RWPE2 (cell line): ENCODE results near the gene TEPSIN.

Source experiments
- ATAC-seq: fragments of 200-7000 bp; cut with Tn5 transposase; 3 replicates; pipeline ENCODE4 v1.9.1; 2021; ENCODE audit warnings: low read depth
- DNase-seq: peaks from one replicate; pipeline ENCODE4 v3.0.0-alpha.2; 2020; ENCODE audit warnings: low spot score
- H3K27ac ChIP-seq: fragments of 450-650 bp; 2 replicates; pipeline ENCODE4 v1.5.1; 2017; ENCODE audit warnings: mild to moderate bottlenecking; ENCODE audit not compliant: poor library complexity, severe bottlenecking
- H3K27me3 ChIP-seq: fragments of 250-450 bp; sonication (Bioruptor Pico); 2 replicates; pipeline ENCODE4 v1.5.1; 2021; ENCODE audit warnings: mild to moderate bottlenecking, moderate library complexity; ENCODE audit not compliant: insufficient read depth, poor library complexity, severe bottlenecking
- H3K36me3 ChIP-seq: fragments of 250-450 bp; sonication (Bioruptor Pico); 2 replicates; pipeline ENCODE4 v1.5.1; 2020; ENCODE audit warnings: low read depth, mild to moderate bottlenecking, moderate library complexity
- H3K4me1 ChIP-seq: fragments of 250-450 bp; sonication (Bioruptor Pico); 2 replicates; pipeline ENCODE4 v1.5.1; 2021; ENCODE audit warnings: mild to moderate bottlenecking, moderate library complexity; ENCODE audit not compliant: insufficient read depth, poor library complexity, severe bottlenecking
- H3K4me3 ChIP-seq: fragments of 250-450 bp; sonication (Bioruptor Pico); 2 replicates; pipeline ENCODE4 v1.5.1; 2021; ENCODE audit warnings: mild to moderate bottlenecking, moderate library complexity; ENCODE audit not compliant: severe bottlenecking
- H3K9me3 ChIP-seq: fragments of 250-450 bp; sonication (Bioruptor Pico); 2 replicates; pipeline ENCODE4 v1.5.1; 2021; ENCODE audit warnings: mild to moderate bottlenecking, moderate library complexity; ENCODE audit not compliant: severe bottlenecking
- TF ChIP-seq, protein P1 (sequence below): fragments of 450-650 bp; IDR thresholded peaks from one replicate; pipeline ENCODE4 v1.5.1; 2017; ENCODE audit warnings: mild to moderate bottlenecking, moderate library complexity; ENCODE audit not compliant: poor library complexity, severe bottlenecking

Gene TEPSIN

DNA sequence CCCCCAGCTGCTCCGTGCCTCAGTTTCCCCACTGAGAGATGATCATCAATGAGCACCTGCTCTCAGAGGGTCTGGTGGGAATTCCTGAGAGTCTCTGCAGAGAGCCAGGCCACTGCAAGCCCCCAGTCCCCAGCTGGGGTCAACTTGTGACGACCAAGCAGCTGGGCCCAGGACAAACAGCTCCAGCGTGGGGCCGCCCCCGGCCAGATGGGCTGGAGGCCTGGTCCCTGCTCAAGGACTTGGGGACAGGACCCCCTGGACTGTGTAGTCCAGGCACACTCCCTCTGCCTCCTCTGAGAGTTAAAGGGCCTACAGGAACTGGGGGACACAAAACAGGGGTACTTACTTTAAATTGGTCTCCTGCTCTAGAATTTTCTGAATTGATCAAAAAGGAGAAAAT, 56.3 kb downstream of the TEPSIN start:
- no peak for DNase-seq
- H3K27me3 ChIP-seq: peaks cover 9% of the 10 kb centered on the region

DNA sequence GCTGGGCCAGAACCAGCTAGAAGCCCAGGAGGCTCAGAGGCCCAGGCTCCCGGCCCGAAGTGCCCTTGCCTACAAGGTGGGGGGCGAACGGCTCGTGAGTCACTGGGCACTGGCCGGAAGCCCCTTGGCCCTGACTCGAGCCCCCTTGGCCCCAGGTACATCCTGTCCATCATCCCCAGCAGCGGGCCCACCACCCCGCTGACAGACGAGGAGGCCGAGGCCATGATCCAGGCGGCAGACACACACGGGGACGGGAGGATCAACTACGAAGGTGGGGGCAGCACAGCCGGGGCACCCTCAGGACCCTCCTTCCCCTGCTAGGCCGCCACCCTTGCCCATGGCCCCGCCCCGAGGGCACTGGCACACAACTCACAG, 57.1 kb downstream of the TEPSIN start:
- Histone ChIP-seq H3K36me3 (no peaks in the 10 kb centered on the region), H3K27ac (no peak overlapping the region), H3K4me1 (no peaks in the 10 kb centered on the region), H3K27me3 (peaks cover 9% of the 10 kb centered on the region), H3K9me3 (no peaks in the 10 kb centered on the region), H3K4me3 (no peak overlapping the region)
- DNase-seq (no peak), ATAC-seq (no peak)
- TF ChIP-seq, protein P1, sequence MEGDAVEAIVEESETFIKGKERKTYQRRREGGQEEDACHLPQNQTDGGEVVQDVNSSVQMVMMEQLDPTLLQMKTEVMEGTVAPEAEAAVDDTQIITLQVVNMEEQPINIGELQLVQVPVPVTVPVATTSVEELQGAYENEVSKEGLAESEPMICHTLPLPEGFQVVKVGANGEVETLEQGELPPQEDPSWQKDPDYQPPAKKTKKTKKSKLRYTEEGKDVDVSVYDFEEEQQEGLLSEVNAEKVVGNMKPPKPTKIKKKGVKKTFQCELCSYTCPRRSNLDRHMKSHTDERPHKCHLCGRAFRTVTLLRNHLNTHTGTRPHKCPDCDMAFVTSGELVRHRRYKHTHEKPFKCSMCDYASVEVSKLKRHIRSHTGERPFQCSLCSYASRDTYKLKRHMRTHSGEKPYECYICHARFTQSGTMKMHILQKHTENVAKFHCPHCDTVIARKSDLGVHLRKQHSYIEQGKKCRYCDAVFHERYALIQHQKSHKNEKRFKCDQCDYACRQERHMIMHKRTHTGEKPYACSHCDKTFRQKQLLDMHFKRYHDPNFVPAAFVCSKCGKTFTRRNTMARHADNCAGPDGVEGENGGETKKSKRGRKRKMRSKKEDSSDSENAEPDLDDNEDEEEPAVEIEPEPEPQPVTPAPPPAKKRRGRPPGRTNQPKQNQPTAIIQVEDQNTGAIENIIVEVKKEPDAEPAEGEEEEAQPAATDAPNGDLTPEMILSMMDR: no peak

More for the DNA sequence above, 56.3 kb downstream of the TEPSIN start:
- H3K4me3 ChIP-seq: no peak overlapping the region
- TF ChIP-seq, protein P1: no peak
- ATAC-seq: no peak
- H3K36me3 ChIP-seq: no peaks in the 10 kb centered on the region
- H3K27ac ChIP-seq: no peak overlapping the region
- no peaks in the 10 kb centered on the region for H3K9me3 ChIP-seq
- no peaks in the 10 kb centered on the region for H3K4me1 ChIP-seq

DNA sequence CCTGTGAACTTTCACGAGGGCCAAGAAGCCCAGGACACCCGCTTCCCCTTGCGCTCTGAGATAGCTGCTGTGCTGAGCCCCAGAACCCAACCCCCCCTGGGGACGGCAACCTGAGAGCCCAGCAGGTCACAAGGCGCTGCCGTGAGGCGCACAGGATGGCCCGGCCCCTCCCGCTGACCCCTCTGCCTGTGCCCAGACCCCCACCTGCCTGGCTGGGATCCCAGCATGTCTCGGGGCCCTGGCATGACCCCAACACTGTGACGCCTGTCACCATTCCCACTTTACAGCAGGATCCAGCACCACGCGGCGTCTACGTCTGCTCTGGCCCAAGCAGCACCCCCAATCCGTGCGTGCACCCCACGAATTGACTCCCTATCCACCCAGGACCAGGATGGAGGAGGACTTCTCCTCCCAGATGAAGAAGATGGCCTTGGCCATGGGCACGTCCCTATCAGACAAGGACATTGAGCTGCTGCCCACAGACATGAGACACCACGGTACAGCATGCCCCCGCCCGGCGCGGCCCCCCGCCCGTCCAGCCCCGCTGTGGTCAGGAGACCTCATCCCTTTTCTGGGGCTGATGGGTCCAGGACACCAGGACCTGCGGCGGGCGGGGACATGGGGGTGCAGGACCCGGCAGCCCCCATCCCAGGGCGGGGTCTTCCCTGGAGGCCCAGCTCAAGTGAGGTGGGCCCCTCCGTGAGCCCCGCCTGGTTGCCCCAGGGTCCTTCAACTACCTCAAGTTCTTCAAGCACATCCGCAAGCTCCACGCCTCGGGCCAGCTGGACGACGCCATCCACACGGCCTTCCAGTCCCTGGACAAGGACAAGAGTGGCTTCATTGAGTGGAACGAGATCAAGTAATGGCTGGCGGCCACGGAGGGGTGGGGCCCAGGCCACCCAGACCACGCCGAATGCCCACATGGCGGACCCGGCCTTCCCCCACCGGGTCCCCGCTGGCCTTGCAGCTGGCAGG, 57.7 kb downstream of the TEPSIN start:
- H3K27me3 ChIP-seq: peaks cover 9% of the 10 kb centered on the region
- ATAC-seq (no peak), DNase-seq (no peak)
- no peaks in the 10 kb centered on the region for H3K9me3 ChIP-seq
- no peaks in the 10 kb centered on the region for H3K36me3 ChIP-seq
- H3K27ac ChIP-seq: no peak overlapping the region
- TF ChIP-seq, protein P1: no peak
- H3K4me3 ChIP-seq: no peak overlapping the region
- no peaks in the 10 kb centered on the region for H3K4me1 ChIP-seq

DNA sequence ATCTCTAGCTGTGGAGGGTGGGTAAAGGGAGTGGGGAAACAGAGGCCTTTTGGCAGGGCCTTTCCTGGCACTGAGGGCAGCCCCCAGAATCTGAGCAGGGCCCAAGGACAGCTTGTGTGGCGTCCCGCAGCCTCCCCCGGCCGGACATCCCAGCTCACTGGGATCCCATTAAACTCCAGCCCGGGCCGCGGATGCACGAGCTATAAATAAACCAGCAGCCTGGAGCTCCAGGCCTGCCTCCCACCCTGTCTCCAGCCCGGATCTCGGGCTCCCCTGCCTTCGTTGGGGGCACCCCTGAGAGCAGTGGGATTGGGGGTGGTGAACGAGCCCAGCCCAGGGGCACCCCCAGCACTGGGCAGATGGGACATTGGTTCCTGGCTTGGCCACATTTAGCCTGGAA, 59.0 kb downstream of the TEPSIN start:
- ATAC-seq (no peak), DNase-seq (no peak)
- TF ChIP-seq, protein P1: no peak
- no peak overlapping the region for H3K4me3 ChIP-seq
- peaks cover 6% of the 10 kb centered on the region for H3K9me3 ChIP-seq
- H3K27ac ChIP-seq: no peak overlapping the region
- H3K36me3 ChIP-seq: no peaks in the 10 kb centered on the region
- H3K27me3 ChIP-seq: peaks cover 7% of the 10 kb centered on the region
- no peaks in the 10 kb centered on the region for H3K4me1 ChIP-seq

DNA sequence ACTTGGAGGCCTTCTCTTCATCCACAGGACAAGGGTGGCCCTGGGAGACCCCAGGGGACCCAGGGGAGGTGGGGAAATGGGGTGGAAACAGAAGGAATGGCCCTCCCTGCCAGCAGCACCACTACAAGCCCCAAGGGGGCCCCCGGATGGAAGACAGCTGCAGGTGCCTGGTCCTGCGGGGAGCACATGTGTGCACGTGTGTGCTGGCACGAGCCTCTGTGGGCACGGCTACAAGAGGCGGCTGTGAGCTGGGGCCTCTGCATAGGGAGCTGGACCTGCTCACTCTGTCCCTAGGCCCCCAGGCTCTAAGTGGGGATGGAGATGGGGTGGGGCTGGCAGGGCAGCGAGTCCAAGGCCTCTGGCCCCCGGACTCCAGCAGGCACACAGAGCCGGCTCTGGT, 59.6 kb downstream of the TEPSIN start:
- no peaks in the 10 kb centered on the region for H3K36me3 ChIP-seq
- no peak overlapping the region for H3K27ac ChIP-seq
- H3K4me3 ChIP-seq: no peak overlapping the region
- peak; percentile 34; the same call in 1 of the 3 replicates for ATAC-seq
- TF ChIP-seq, protein P1: no peak
- DNase-seq: no peak
- no peaks in the 10 kb centered on the region for H3K4me1 ChIP-seq
- peaks cover under 1% of the 10 kb centered on the region for H3K27me3 ChIP-seq
- peaks cover 6% of the 10 kb centered on the region for H3K9me3 ChIP-seq
